GF-D8 (cell line): ENCODE results near the gene ATM.
A peak's percentile ranks its signal among the peaks of the same experiment; 100 is the strongest.

Experiments used
- DNase-seq: peaks from one replicate; lab custom pipeline; 2025; lab: John Stamatoyannopoulos, UW

ATM gene

GRCh38 chr11:108222574-108223347 is at the start of gene ATM, which contains the start of gene NPAT:
TSS of gene ATM (plus strand) at chr11:108223067. CDS start at chr11:108227625, 4,558 bp downstream.
TSS of gene NPAT (minus strand) at chr11:108222638. CDS start at chr11:108222536, 102 bp downstream.
- DNase-seq, result peak; percentile 100

DNA sequence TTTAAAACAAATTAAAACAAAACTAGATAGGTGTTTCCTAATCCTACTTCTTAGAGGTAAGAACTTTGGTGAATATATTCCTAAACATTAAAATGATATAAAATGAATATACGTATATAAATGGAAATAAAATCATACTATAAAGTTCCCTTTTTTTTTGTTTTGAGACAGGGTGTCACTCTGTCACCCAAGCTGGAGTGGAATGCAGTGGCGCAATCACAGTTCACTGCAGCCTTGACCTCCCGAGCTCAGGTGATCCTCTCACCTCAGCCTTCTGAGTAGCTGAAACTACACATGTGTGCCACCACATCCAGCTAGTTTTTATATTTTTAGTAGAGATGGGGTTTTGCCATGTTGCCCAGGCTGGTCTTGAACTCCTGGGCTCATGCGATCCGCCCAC is 45.3 kb upstream of the ATM start:
- DNase-seq, result no peak

DNA sequence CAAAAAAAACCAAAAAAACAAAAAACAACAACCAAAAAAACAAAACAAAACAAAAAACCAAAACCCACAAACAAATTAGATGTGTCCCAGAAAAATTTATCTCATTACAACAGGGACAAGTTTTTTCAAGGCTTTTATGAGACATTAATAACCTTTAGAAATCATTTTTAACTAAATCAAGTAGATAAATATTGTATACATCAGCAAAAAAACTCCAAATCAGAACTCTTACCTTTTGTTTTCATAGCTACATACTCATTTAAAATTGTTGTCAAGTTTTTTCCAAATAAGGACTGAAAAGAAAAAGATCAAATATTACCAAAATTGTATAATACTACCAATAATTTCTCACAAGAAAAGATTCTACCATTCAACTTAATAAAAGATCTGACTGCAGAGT is 29.1 kb upstream of the ATM start:
- DNase-seq, result no peak

GRCh38 chr11:108196901-108197300 is 26.0 kb upstream of the ATM start:
- no peak for DNase-seq

DNA sequence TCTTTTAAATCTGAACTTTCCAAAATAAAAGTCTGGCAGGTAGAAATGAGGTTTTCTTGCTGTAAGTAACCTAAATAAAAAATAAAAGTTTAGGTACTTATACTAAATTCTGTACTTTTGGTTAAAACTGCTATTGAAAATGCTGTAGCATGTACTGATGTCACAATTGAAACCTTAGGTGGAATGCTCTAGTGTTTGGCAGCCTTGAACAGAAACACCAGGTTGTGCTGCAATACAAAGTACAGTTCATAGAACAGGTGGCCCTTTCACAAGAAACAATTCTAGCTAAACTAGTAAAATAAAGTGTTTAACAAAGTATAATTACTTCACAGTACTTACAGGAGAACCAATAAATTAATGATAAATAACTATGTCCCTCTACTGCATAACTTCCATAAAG is 25.5 kb upstream of the ATM start:
- DNase-seq, result no peak

DNA sequence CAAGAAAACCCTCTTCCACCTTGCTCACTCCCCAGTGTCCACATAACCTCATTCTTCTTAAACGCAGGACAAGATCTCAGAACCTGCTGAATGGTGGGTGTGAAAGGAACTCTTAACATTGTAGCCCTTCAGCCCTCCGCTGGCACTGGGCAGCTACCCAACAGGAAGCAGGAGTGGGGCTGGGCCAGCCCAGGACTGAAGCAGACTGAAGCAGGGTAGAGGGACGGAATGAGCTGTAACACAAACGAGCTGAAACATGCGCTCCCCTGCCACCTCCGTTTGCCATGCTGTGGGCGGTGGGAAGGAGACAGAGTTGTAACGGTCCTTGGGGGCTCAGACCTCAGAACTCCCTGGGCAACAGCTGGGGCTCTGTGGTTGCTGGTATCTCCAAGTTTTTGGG is 24.0 kb upstream of the ATM start:
- no peak for DNase-seq

GRCh38 chr11:108199446-108200321 is 23.2 kb upstream of the ATM start:
- peak; percentile 80 for DNase-seq

DNA sequence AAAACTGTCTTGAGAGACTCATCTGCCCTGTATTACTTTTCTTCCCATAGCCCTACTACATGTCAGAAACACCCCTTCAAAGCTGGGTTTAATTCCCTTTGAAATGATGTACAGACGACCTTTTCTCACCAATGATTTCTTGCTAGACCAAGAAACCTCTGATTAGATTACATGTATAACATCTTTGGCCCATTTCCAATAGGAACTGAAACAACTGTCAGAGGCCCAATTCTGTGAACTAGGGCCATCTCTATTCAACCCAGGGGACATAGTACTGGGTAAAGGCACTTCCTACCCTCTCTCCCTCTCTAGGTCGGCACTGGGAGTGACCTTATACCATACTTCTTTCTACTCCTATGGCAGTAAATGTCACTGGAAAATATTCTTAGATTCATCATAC is 19.8 kb upstream of the ATM start:
- no peak for DNase-seq

DNA sequence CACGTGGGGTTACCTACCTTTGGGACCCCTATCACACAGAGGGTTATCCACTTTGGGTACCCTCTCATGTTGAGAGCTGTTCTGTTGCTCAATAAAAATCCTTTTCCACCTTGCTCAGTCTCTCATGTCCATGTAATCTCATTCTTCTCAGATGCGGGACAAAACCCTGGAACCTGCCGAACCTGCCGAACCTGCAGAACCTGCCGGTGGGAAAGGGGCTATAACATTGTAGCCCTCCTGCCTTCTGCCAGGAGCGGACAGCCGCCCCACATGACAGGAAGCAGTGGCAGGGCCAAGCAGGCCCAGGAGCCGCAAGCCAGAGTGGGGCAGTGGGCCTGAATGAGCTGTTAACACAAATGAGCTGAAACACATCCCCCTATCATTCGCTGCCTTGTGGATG is 18.5 kb upstream of the ATM start:
- no peak for DNase-seq

GRCh38 chr11:108204929-108205499 is 17.9 kb upstream of the ATM start:
- no peak for DNase-seq

DNA sequence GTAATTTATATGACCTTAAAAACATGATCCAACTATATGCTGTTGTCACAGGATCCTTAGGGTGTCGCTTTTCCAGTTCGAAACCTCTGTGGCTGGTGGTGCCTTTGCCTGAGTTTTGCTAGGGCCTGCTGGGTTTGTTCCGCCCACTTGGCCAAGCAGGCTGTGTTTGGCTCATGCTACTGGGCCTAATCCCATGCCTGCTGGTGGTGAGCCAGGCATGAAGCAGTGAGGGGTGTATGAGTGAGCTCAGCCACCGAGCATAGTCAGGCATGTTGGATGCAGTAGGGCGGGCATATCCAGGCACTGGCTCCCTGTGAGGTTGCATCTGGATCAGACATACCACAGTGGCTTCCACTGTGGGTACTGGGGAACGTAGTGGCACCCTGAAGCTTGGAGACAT is 16.7 kb upstream of the ATM start:
- no peak for DNase-seq

DNA sequence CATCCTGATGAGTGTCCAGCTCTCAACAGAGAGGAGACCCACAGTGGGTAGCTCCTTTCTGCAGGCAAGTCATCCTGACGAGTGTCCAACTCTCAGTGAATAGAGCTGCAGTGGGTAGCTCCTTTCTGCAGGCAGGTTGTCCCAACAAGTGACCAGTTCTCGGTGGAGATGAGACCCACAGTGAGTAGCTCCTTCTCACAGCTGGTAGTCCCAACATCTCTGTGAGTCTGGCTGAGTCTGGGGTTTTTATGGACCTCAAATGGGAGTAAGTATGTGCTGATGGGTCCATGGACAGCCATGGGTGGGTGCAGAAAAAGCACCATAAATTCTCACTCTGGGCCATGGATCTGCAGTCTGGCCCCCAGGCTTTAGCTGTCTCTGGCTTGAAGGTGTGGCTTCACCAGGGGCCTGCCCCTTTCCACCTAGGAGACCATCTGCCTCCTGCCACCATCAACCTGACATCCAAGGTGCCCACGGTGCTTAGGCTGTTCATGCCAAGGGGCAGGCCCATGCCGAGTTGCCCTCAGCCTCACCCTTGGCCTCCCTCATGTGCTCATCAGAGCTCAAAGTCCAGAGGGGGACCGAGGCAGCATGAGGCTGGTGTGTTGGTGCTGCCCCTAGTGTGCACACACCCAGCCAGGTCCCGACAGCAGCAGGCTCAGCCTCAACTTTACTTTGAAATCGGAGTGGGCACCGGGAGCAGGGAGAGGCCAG is 15.7 kb upstream of the ATM start:
- DNase-seq, result no peak

DNA sequence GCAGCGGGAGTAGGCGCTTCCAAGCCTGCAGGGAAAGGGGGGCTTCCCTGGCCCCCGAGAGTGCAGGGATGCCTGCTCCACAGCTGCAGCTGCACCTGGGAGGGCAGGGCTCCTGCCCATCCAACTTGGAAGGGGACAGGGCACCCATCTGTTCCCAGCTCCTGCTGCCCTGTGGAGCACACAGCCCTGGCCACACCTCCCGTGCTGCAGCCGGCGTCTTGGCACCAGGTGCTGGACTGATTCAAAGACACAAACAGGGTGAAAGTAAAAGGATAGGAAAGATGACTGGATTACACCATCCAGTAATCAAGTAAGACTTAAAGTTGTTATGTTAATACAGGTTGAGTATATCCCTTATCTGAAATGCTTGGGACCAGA is 15.2 kb upstream of the ATM start:
- DNase-seq, result no peak

- no peak for DNase-seq
Observed at GRCh38 chr11:108210441-108210840, 12.4 kb upstream of the ATM start.

GRCh38 chr11:108213784-108214183 is 9.1 kb upstream of the ATM start:
- no peak for DNase-seq

- no peak for DNase-seq
Observed at GRCh38 chr11:108216988-108217387, 5.9 kb upstream of the ATM start.

DNA sequence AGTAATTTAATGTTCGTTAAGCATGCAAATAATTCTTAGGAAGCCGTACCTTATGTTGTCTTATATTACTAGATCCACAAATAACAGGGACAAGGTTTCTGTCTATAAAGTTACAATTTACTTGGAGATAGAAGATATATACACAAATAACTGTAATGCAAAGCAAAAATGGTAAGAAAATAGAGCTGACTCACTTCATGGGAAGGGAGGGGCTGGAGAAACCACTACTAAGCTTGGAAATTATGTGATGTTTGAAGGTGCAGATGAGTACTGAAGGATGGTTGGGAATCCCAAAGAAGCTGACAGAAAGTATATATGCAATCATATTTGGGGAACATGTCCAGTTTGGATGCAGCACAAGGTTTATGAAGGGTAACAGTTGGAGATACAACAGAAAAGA is 4.4 kb upstream of the ATM start:
- DNase-seq, result no peak

GRCh38 chr11:108218912-108219783 is 3.7 kb upstream of the ATM start:
- DNase-seq, result no peak

GRCh38 chr11:108220721-108221336 is 2.0 kb upstream of the ATM start:
- DNase-seq, result peak; percentile 67

DNA sequence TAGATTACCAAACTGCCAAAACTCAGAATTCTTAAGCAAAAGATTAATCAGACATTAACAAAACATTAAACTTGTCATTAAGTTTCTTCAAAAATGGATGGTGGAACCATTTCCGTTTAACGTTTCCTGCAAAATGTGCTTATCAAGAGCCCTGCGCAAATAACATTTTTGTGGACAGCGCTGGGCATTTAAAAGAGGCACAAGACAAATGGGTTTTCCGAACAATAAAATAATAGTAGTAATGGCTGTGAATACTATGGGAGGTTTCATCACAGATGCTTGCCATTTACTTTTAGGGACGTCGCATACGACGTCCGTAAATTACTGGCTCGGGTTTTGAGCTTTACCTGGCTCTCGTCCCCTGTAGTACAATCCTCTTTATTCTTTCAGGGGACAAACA is 1.5 kb upstream of the ATM start:
- peak; percentile 52 for DNase-seq
